Activated CD4-positive, alpha-beta T cell treated with anti-CD3 and anti-CD28 coated beads, Interleukin-2, amount 10 ng/mL, durations not matched to agents 7 days and 5 days (primary cell): Measurements from ENCODE around the gene HSPA6. TPM values are rescaled to one million over a fixed set of nuclear protein-coding genes. Genes with fewer than 3 reads are reported as not detected.

ENCODE experiments used
- CTCF ChIA-PET: fragments of 350-600 bp; sonication (Branson Sonifier 250); formaldehyde crosslinking; loops from one replicate; lab custom pipeline; 2021; ENCODE audit warnings: antibody characterized with exemption; lab: Charles Lee
- POLR2A ChIA-PET: fragments of 350-600 bp; sonication (Branson Sonifier 250); formaldehyde crosslinking; loops from one replicate; lab custom pipeline; 2021; ENCODE audit warnings: antibody characterized with exemption; lab: Charles Lee
- DNase-seq: peaks from one replicate; pipeline ENCODE4 v3.0.0-alpha.2; 2020
- H3K27ac Mint-ChIP-seq: one replicate; pipeline ENCODE4 v1.8.0; 2021; ENCODE audit warnings: mild to moderate bottlenecking, moderate library complexity, mixed read lengths
- H3K27me3 Mint-ChIP-seq: one replicate; pipeline ENCODE4 v1.8.0; 2021; ENCODE audit warnings: mixed read lengths
- H3K36me3 Mint-ChIP-seq: one replicate; pipeline ENCODE4 v1.8.0; 2021; ENCODE audit warnings: low read depth, mixed read lengths
- H3K4me1 Mint-ChIP-seq: one replicate; pipeline ENCODE4 v1.8.0; 2021; ENCODE audit warnings: mixed read lengths
- H3K4me3 Mint-ChIP-seq: one replicate; pipeline ENCODE4 v1.8.0; 2021; ENCODE audit warnings: mild to moderate bottlenecking, moderate library complexity, mixed read lengths
- H3K9me3 Mint-ChIP-seq: one replicate; pipeline ENCODE4 v1.8.0; 2021; ENCODE audit warnings: mixed read lengths
- total RNA-seq, 2 experiments: library from RNA; stranded (reverse); gene quantifications; one replicate each; pipeline ENCODE4 v1.2.3, GENCODE V29; 2021

Gene HSPA6
- total RNA-seq, 2 experiments from 2014 or later: 0.07 TPM; not detected in 1

DNA sequence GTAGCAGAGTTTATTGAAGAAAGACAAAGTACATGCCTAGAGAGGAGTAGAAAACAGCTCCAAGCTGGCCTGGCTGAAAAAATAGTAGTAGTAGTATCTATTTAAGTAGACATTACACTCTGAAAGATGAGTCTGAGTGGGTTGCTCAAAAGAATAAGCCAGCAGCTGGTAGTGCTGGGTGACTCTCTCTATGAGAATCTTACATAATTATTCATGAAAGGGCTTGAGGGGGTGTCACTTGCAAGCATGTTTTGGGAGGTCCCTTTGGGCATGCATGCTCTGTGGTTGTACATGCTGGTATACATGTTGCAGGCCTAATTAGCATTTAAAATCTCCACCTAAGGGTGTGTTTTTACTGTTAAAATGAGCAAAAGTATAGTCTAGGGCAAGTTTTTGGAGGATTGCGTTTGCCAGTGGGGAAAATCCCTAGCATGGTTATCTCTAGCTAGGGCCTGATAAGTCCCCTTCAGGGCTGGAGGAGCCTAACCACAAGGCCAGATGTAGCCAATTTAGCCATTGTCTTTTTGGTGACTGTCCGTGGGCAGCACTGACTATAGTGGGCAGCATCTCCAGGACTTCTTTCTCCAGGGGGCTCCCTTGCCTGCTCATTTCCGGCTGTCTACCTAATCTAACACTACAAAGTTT is 30.1 kb upstream of the HSPA6 start:
- no peak for DNase-seq
- Mint-ChIP-seq H3K27ac (no peak overlapping the region), H3K4me1 (peaks cover 23% of the 10 kb centered on the region), H3K9me3 (no peaks in the 10 kb centered on the region), H3K36me3 (no peaks in the 10 kb centered on the region), H3K4me3 (no peak overlapping the region), H3K27me3 (peaks cover 57% of the 10 kb centered on the region)
- CTCF ChIA-PET: no interaction called here
- POLR2A ChIA-PET: no interaction called here

DNA sequence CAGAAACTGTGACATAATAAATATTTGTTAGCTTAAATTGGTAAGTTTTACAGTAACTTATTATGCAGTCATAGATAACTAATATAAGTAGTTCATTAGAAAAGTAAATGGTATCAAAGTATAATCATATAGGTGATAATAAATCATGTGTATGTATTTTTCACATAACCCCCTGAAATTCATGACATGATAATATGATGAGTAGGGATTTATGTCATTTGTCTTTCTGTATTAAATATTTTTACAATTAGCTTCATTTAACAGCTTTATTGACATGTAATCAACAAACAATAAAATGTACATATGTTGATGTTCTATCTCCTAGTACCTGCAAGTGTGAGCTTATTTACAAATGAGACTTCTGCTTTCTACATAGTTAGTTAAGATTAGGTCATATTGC is 28.9 kb upstream of the HSPA6 start:
- H3K27ac Mint-ChIP-seq: no peak overlapping the region
- peaks cover 24% of the 10 kb centered on the region for H3K4me1 Mint-ChIP-seq
- ChIA-PET POLR2A (no interaction called here), CTCF (interaction anchor here (0.9 to 1.2 kb wide), 2 partner anchors 8 to 12 kb away, joined by 3 read pairs; no protein-coding TSS in a partner anchor)
- no peak overlapping the region for H3K4me3 Mint-ChIP-seq
- DNase-seq: no peak
- H3K36me3 Mint-ChIP-seq: no peaks in the 10 kb centered on the region
- no peaks in the 10 kb centered on the region for H3K9me3 Mint-ChIP-seq
- peaks cover 55% of the 10 kb centered on the region for H3K27me3 Mint-ChIP-seq

DNA sequence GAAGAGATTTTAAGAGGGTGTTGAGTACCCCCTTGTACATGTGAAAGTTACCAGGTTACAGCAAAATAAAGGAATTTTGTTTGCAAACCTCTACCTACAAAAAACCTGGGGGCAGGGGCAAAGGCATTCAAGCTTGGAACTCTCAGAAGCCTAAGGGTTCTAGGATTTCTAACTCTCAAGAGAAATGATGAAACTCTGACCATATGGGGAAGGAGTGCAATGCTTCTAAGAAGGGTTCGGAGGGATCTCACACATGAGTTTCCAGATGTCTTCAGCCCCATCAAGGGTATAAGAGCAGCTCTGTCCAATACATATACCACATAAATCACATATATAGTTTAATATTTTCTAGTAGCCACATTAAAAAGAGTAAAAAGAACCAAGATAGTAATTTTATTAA is 26.4 kb upstream of the HSPA6 start:
- Mint-ChIP-seq H3K27ac (no peak overlapping the region), H3K36me3 (no peaks in the 10 kb centered on the region), H3K27me3 (peaks cover 49% of the 10 kb centered on the region), H3K4me3 (no peak overlapping the region), H3K9me3 (no peaks in the 10 kb centered on the region), H3K4me1 (peaks cover 5% of the 10 kb centered on the region)
- CTCF ChIA-PET: interaction anchor here (1.5 kb wide), 1 partner anchor 11 kb away, joined by 4 read pairs; no protein-coding TSS in a partner anchor
- DNase-seq: no peak
- POLR2A ChIA-PET: no interaction called here

DNA sequence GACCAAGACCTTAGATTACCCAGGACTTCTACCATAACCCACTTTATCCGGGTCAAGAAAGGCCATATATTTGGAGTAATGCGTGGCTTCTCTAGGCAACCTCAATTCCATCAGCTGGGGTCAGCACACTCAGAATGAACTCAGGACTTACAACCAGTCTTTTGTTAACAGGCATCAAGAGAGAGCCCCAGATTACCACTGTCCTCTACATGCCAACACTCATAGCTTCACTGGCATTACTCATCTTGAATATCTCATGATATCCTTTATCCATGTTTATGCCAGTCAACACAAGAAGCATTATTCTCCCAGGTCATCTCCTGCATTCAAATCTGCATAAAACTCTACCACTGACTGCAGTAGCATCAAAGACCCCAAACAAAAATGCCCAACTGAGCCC is 25.7 kb upstream of the HSPA6 start:
- Mint-ChIP-seq H3K4me1 (peaks cover 5% of the 10 kb centered on the region), H3K27ac (no peak overlapping the region), H3K9me3 (no peaks in the 10 kb centered on the region), H3K4me3 (no peak overlapping the region), H3K27me3 (peaks cover 47% of the 10 kb centered on the region), H3K36me3 (no peaks in the 10 kb centered on the region)
- CTCF ChIA-PET: no interaction called here
- DNase-seq: no peak
- POLR2A ChIA-PET: no interaction called here

DNA sequence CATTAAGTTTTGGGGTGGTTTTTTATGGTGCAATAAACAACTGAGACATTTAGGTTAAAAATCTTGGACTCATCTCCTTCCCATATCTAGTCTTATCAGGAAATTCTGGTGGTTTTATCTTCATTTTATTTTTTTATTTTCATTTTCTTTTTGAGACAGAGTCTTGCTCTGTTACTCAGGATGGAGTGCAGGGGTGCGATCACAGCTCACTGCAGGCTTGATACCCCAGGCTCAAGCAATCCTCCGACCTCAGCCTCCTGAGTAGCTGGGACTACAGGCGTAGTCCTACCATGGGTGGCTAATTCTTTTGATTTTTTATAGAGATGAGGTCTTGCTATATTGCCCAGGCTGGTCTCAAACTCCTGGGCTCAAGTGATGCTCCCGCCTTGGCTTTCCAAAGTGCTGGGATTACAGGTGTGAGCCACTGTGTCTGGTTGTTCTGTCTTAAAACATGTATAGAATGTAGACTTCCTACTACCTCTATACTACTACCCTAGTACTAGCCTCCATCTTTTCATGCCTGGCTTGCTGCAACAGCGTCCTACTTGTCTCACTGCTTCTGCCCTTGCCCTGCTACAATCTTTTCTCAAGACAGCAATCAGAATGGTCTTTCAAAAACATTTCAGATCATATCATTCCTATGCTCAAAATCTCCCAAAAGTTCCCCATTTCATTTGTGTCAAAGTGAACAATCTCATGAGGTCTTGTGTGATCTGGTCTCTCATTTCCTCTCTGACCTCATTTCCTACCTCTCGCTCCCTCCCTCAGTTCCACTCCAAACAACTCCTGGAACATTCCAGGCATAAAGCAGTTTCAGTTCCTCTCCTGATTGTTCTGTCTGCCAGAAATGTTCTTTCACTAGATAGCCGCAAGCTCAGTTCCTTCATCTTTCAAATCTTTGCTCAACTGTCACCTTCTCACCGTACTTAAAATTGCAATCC is 25.0 kb upstream of the HSPA6 start:
- Mint-ChIP-seq H3K4me1 (peaks cover 5% of the 10 kb centered on the region), H3K9me3 (no peaks in the 10 kb centered on the region), H3K27me3 (peaks cover 49% of the 10 kb centered on the region), H3K27ac (no peak overlapping the region), H3K4me3 (no peak overlapping the region), H3K36me3 (no peaks in the 10 kb centered on the region)
- ChIA-PET CTCF (no interaction called here), POLR2A (no interaction called here)
- DNase-seq: no peak

DNA sequence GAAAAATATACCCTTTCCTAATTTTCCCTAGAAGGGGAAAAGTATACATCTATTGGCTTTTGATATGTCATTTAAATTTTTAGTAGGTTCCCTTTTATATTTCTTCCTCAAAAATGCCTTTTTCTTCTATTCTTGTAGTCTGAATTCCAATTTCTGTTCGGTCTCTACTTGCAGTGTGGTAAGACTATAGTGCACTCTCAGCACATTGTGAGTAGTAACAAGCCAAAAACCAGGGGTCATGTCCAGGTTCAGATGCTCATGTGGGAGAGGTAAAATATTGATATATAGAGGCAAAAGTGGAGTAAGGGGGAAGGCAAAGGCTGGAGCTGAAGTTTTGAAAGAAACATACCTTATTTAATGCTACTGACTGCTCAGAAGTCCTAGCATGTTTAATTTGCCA is 23.1 kb upstream of the HSPA6 start:
- Mint-ChIP-seq H3K27me3 (peaks cover 45% of the 10 kb centered on the region), H3K9me3 (no peaks in the 10 kb centered on the region), H3K4me3 (no peak overlapping the region), H3K4me1 (peaks cover 7% of the 10 kb centered on the region), H3K36me3 (no peaks in the 10 kb centered on the region), H3K27ac (no peak overlapping the region)
- ChIA-PET CTCF (no interaction called here), POLR2A (no interaction called here)
- DNase-seq: no peak

DNA sequence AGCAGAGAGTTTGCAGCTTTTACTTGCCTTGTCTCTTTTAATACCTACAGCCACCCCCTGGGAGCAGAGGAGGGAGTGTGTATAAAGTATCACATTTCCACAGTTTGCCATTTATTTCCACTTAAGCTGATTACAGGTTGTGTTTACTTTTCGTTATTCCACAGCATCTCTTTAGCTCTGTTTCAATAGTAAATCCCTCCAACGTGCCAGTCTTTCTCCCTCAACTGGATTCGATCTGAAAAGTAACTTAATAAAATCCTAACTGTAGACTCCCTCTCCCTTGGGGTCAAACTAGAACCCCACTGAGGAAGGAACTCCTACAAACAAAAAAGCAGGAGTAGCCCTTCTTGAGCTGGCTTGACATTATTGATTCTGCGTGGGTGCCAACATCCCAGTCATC is 22.2 kb upstream of the HSPA6 start:
- Mint-ChIP-seq H3K4me3 (no peak overlapping the region), H3K27ac (no peak overlapping the region), H3K4me1 (peaks cover 7% of the 10 kb centered on the region), H3K9me3 (no peaks in the 10 kb centered on the region), H3K36me3 (no peaks in the 10 kb centered on the region), H3K27me3 (peaks cover 48% of the 10 kb centered on the region)
- ChIA-PET POLR2A (no interaction called here), CTCF (no interaction called here)
- no peak for DNase-seq

DNA sequence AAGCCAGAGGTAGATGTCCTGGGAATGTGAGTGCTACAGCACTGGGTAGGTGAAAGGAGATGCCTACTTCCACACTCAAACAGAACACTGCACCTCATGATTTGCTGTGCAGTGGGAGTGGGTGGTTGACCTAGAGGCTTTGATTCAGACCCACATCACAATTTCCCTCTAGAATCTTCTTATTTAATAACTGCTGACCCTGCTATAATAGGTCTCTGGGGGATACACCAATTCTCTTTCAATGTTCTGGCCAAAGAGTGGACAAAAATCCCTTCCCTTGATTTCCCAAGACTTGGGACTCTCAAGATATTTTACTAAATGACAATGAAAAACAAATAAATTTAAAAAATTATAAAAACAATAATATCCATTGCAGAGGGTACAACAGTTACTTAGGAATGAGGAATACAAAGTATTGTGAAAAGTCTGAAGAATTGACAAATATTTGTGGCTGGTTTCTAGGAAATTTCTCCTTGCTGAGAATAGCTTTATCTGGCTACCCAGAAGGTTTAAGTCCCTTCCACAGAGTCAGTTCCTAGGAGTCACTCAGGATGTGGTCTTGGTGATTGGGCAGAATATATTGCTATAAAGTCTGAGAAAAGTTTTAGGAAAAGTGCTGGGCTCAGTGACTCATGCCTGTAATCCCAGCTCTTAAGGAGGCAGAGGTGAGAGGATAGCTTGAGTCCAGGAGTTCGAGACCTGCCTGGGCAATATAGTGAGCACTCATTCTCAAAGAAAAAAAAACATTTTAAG is 21.5 kb upstream of the HSPA6 start:
- Mint-ChIP-seq H3K9me3 (no peaks in the 10 kb centered on the region), H3K27ac (no peak overlapping the region), H3K27me3 (peaks cover 48% of the 10 kb centered on the region), H3K36me3 (no peaks in the 10 kb centered on the region), H3K4me3 (no peak overlapping the region), H3K4me1 (peaks cover 7% of the 10 kb centered on the region)
- POLR2A ChIA-PET: no interaction called here
- DNase-seq: no peak
- CTCF ChIA-PET: no interaction called here

DNA sequence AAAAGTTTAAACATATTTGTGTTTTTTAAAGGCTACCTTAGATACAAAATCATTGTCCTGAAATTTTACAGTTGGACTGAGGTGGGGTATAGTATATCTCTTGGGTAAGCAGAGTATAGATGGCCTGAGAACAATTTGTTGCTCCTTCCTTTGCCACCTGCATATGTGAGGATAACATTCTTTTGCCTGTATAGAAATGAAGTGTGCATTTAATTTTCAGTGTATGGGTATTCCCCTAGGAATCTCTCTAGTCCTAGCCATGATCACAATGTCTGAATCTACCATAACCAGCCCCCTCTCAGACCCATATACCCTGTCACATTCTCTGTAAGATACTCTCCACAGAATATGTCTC is 21.0 kb upstream of the HSPA6 start:
- POLR2A ChIA-PET: no interaction called here
- H3K27me3 Mint-ChIP-seq: peaks cover 47% of the 10 kb centered on the region
- no peak overlapping the region for H3K4me3 Mint-ChIP-seq
- peaks cover 7% of the 10 kb centered on the region for H3K4me1 Mint-ChIP-seq
- H3K9me3 Mint-ChIP-seq: no peaks in the 10 kb centered on the region
- CTCF ChIA-PET: no interaction called here
- H3K36me3 Mint-ChIP-seq: no peaks in the 10 kb centered on the region
- H3K27ac Mint-ChIP-seq: no peak overlapping the region
- DNase-seq: no peak

DNA sequence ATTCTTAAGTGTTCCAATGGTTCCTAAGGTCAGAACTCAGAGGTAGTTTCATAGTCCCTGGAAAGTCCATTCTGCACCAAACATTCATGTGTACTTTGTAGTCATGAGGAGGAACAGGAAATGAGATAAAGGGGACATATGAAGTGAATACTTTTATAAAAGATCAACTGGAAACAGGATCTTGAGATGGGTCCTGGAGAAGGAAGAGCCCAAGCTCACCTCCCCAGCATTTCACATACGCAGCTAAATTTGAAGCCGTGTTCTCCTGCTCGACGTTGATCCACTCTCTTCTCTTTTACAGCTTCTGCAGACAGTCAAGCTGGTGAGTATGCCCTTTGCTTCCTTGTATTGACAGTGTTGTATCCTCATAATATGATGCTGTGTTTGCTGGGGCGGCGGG is 18.7 kb upstream of the HSPA6 start:
- H3K4me1 Mint-ChIP-seq: peaks cover 2% of the 10 kb centered on the region
- DNase-seq: no peak
- H3K27me3 Mint-ChIP-seq: peaks cover 36% of the 10 kb centered on the region
- no peak overlapping the region for H3K27ac Mint-ChIP-seq
- CTCF ChIA-PET: no interaction called here
- H3K36me3 Mint-ChIP-seq: no peaks in the 10 kb centered on the region
- POLR2A ChIA-PET: no interaction called here
- no peak overlapping the region for H3K4me3 Mint-ChIP-seq
- no peaks in the 10 kb centered on the region for H3K9me3 Mint-ChIP-seq

DNA sequence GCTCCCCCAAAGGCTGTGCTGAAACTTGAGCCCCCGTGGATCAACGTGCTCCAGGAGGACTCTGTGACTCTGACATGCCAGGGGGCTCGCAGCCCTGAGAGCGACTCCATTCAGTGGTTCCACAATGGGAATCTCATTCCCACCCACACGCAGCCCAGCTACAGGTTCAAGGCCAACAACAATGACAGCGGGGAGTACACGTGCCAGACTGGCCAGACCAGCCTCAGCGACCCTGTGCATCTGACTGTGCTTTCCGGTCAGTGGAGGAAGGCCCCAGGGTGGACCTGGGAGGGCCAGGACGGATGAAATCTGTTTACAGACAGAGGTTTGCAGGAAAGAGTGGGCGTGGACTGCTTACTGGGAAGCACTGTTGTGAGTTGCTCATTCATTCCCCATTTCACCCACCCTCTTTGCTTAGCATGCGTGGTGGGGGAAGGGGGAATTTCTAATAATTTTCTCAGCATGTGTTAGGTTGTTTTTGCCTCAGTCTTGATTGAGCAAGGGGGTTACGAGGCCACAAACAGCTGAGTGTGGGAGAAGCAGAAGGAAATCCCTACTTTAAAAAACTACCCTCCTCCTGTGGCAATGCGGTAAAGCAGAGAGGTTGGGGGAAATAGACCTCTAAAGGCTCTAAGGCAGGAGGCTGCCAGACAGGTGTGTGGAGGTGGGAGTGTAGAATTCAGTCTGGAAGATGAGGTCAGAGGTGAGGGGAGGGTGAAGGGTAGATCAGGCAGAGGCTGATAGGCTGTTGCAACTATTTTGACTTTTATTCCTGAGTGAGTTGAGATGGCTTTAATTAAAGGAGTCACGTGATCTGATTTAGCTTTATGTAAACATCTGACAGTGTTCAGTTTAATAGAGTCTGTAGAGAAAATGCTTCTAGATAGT is 17.8 kb upstream of the HSPA6 start:
- no peaks in the 10 kb centered on the region for H3K36me3 Mint-ChIP-seq
- no peaks in the 10 kb centered on the region for H3K9me3 Mint-ChIP-seq
- H3K4me3 Mint-ChIP-seq: no peak overlapping the region
- H3K27me3 Mint-ChIP-seq: peaks cover 29% of the 10 kb centered on the region
- ChIA-PET CTCF (interaction anchor here (0.9 to 1.0 kb wide), 2 partner anchors 19 to 28 kb away, joined by 3 read pairs; no protein-coding TSS in a partner anchor), POLR2A (no interaction called here)
- no peak for DNase-seq
- peaks cover 2% of the 10 kb centered on the region for H3K4me1 Mint-ChIP-seq
- no peak overlapping the region for H3K27ac Mint-ChIP-seq

DNA sequence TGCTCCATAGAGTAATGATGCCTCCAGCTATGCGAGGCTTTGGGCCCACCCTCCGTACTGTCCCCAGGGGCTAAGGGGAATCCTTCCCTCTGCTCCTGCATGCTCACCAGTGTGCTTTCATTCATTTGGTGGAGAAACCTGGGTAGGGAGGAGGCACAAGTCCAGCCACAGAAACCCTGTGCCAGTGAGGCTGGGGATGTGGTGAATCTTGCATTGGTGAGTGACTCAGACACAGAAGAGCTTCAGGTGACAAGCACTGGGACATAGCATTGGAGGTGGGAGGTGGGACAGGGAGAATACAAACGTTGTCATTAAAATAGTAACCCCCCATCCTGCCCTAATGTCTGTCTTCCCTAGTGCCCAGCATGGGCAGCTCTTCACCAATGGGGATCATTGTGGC is 13.9 kb upstream of the HSPA6 start:
- POLR2A ChIA-PET: no interaction called here
- no peak for DNase-seq
- H3K9me3 Mint-ChIP-seq: no peaks in the 10 kb centered on the region
- no peak overlapping the region for H3K4me3 Mint-ChIP-seq
- no peak overlapping the region for H3K27ac Mint-ChIP-seq
- no peaks in the 10 kb centered on the region for H3K4me1 Mint-ChIP-seq
- peaks cover 15% of the 10 kb centered on the region for H3K27me3 Mint-ChIP-seq
- CTCF ChIA-PET: interaction anchor here (1.1 kb wide), 1 partner anchor 23 kb away, joined by 3 read pairs; no protein-coding TSS in a partner anchor
- no peaks in the 10 kb centered on the region for H3K36me3 Mint-ChIP-seq
